HG02852 (cell line): ENCODE results near the gene KCNK6.

Source experiments
- ATAC-seq: cut with Tn5 transposase; IDR thresholded peaks from one replicate; pipeline ENCODE4 v1.9.1; 2021; ENCODE audit warnings: mild to moderate bottlenecking, moderate library complexity; ENCODE audit not compliant: unreplicated experiment

KCNK6 gene

GRCh38 chr19:38319421-38320258, at the start of gene KCNK6:
Gene KCNK6 (plus strand): TSS chr19:38319845. CDS start chr19:38319951, 106 bp downstream.
- ATAC-seq: no peak

- no peak for ATAC-seq
Observed at GRCh38 chr19:38270587-38271167, 49.0 kb upstream of the KCNK6 start.

GRCh38 chr19:38273499-38273898, 46.1 kb upstream of the KCNK6 start:
- ATAC-seq: no peak

- no peak for ATAC-seq
Observed at GRCh38 chr19:38274739-38275138, 44.9 kb upstream of the KCNK6 start.

GRCh38 chr19:38276942-38277517, 42.6 kb upstream of the KCNK6 start:
- ATAC-seq: no peak

GRCh38 chr19:38277549-38277948, 42.1 kb upstream of the KCNK6 start:
- ATAC-seq: no peak

GRCh38 chr19:38277969-38278680, 41.5 kb upstream of the KCNK6 start:
- ATAC-seq: no peak

GRCh38 chr19:38278751-38279150, 40.9 kb upstream of the KCNK6 start:
- ATAC-seq: no peak

- no peak for ATAC-seq
Observed at GRCh38 chr19:38280030-38280921, 39.4 kb upstream of the KCNK6 start.

- no peak for ATAC-seq
Observed at GRCh38 chr19:38281811-38282566, 37.7 kb upstream of the KCNK6 start.

- ATAC-seq: no peak
Observed at GRCh38 chr19:38283271-38283670, 36.4 kb upstream of the KCNK6 start.

GRCh38 chr19:38284422-38284821, 35.2 kb upstream of the KCNK6 start:
- no peak for ATAC-seq

GRCh38 chr19:38285567-38285966, 34.1 kb upstream of the KCNK6 start:
- ATAC-seq: no peak

GRCh38 chr19:38287604-38288003, 32.0 kb upstream of the KCNK6 start:
- no peak for ATAC-seq

GRCh38 chr19:38288123-38288855, 31.4 kb upstream of the KCNK6 start:
- no peak for ATAC-seq

GRCh38 chr19:38289955-38290354, 29.7 kb upstream of the KCNK6 start:
- no peak for ATAC-seq

- no peak for ATAC-seq
Observed at GRCh38 chr19:38290631-38291147, 29.0 kb upstream of the KCNK6 start.

GRCh38 chr19:38291855-38292254, 27.8 kb upstream of the KCNK6 start:
- ATAC-seq: no peak

GRCh38 chr19:38293281-38293680, 26.4 kb upstream of the KCNK6 start:
- no peak for ATAC-seq
